Activated CD4-positive, alpha-beta T cell treated with anti-CD3 and anti-CD28 coated beads for 24 hours (primary cell): Measurements from ENCODE around the gene GP9.
A peak's percentile ranks its signal among the peaks of the same experiment; 100 is the strongest.

Experiments
- DNase-seq, 2 donors: peaks; one replicate each; pipeline ENCODE4 v3.0.0-alpha.2; 2020; ENCODE audit warnings: low read depth in 2 of 2

Gene GP9

GRCh38 chr3:129060276-129061022 is at the start of gene GP9:
Gene GP9 (plus strand): TSS chr3:129060779. CDS start chr3:129061740, 961 bp downstream.
- DNase-seq = no peak

GRCh38 chr3:129013491-129013891 is 47.1 kb upstream of the GP9 start:
- no peak for DNase-seq

GRCh38 chr3:129014148-129014547 is 46.4 kb upstream of the GP9 start:
- no peak for DNase-seq

- DNase-seq = no peak
Measured at GRCh38 chr3:129014793-129015345, 45.7 kb upstream of the GP9 start.

- DNase-seq = no peak
Measured at GRCh38 chr3:129015388-129016105, 45.0 kb upstream of the GP9 start.

GRCh38 chr3:129016356-129016719 is 44.2 kb upstream of the GP9 start:
- no peak for DNase-seq

- DNase-seq = no peak
Measured at GRCh38 chr3:129016720-129017483, 43.7 kb upstream of the GP9 start.

- DNase-seq = no peak
Measured at GRCh38 chr3:129017484-129017899, 43.1 kb upstream of the GP9 start.

- DNase-seq = no peak
Measured at GRCh38 chr3:129018271-129018670, 42.3 kb upstream of the GP9 start.

GRCh38 chr3:129018751-129019150 is 41.8 kb upstream of the GP9 start:
- no peak for DNase-seq

- no peak for DNase-seq
Measured at GRCh38 chr3:129019266-129019665, 41.3 kb upstream of the GP9 start.

- no peak for DNase-seq
Measured at GRCh38 chr3:129020691-129021090, 39.9 kb upstream of the GP9 start.

- no peak for DNase-seq
Measured at GRCh38 chr3:129021140-129021551, 39.4 kb upstream of the GP9 start.

- DNase-seq = no peak
Measured at GRCh38 chr3:129022114-129023007, 38.2 kb upstream of the GP9 start.

- DNase-seq = no peak
Measured at GRCh38 chr3:129023008-129023358, 37.6 kb upstream of the GP9 start.

- DNase-seq = no peak
Measured at GRCh38 chr3:129023909-129024308, 36.7 kb upstream of the GP9 start.

GRCh38 chr3:129025108-129025507 is 35.5 kb upstream of the GP9 start:
- no peak for DNase-seq

GRCh38 chr3:129025691-129026435 is 34.7 kb upstream of the GP9 start:
- DNase-seq = no peak

GRCh38 chr3:129026728-129027543 is 33.6 kb upstream of the GP9 start:
- DNase-seq = peak; percentile 78 to 80

GRCh38 chr3:129027544-129027880 is 33.1 kb upstream of the GP9 start:
- no peak for DNase-seq
